Upper lobe of right lung (tissue), 1 donor: ENCODE results near the gene FMNL3. TPM values are rescaled to one million over a fixed set of nuclear protein-coding genes. Genes with fewer than 3 reads are reported as not detected.

Experiments
- ATAC-seq: fragments of 200-7000 bp; cut with Tn5 transposase; one replicate; pipeline ENCODE4 v1.9.1; 2020; ENCODE audit warnings: mild to moderate bottlenecking, moderate library complexity
- DNase-seq: peaks from one replicate; pipeline ENCODE4 v3.0.0-alpha.2; 2020
- H3K27ac ChIP-seq: fragments of 200-600 bp; one replicate; pipeline ENCODE4 v1.8.0; 2022
- H3K27me3 ChIP-seq: fragments of 200-600 bp; one replicate; pipeline ENCODE4 v1.8.0; 2022; ENCODE audit warnings: mild to moderate bottlenecking
- H3K36me3 ChIP-seq: fragments of 200-600 bp; one replicate; pipeline ENCODE4 v1.8.0; 2022
- H3K4me1 ChIP-seq: fragments of 200-600 bp; one replicate; pipeline ENCODE4 v1.8.0; 2022
- H3K4me3 ChIP-seq: fragments of 200-600 bp; one replicate; pipeline ENCODE4 v1.8.0; 2022; ENCODE audit warnings: mild to moderate bottlenecking
- H3K9me3 ChIP-seq: fragments of 200-600 bp; one replicate; pipeline ENCODE4 v1.8.0; 2022
- intact Hi-C: fragments of 100-400 bp; cut with DNase I; formaldehyde crosslinking; loops from one replicate; pipeline ENCODE4 v1.11.0; 2022
- total RNA-seq: library from RNA; stranded (reverse); fragmentation: NEBNext Ultra II Directional; extraction: Animal tissue kit (Norgen Biotek cat#: 25700); gene quantifications from one replicate; pipeline ENCODE4 v1.2.1, GENCODE V29; 2021
- TF ChIP-seq, protein P1 (sequence below): fragments of 200-600 bp; IDR thresholded peaks from one replicate; pipeline ENCODE4 v1.8.0; 2022; ENCODE audit warnings: antibody characterized with exemption
- donor health status: DM: no; HTN: yes; CAD: no; lungs with severe emphysema.

The FMNL3 gene
- total RNA-seq, 1 donor from 2014 or later: 40.3 TPM

DNA sequence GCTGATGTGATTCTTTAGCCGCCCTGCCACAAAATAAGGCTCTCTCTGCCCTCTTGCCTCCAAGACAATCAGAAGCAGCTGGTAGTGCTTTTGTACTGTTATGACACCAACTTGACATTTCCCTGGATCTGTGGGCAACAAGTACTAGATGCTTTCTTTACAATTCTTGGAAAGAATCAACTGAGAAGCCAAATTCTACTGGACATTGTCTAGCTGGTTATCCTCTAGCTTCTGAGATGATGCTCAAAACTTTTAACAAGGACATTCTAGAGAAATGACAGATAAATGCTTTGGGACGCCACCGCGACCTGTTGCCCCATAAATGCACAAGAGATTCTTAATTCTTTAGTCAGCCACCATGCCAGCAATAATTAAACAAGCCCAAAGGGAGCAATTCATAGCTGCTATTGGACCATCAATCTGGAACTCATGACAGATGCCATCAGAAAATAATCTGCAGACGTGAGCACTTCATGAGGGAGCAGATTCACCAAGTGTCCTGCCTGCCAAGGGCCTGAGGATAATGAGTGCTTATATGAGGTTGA, 22.8 kb downstream of the FMNL3 start:
- peaks cover 12% of the 10 kb centered on the region for H3K4me1 ChIP-seq
- DNase-seq (no peak), ATAC-seq (no peak)
- no peak overlapping the region for H3K4me3 ChIP-seq
- no peaks in the 10 kb centered on the region for H3K27me3 ChIP-seq
- intact Hi-C loops: no loop called here
- no peak overlapping the region for H3K27ac ChIP-seq
- TF ChIP-seq, protein P1, sequence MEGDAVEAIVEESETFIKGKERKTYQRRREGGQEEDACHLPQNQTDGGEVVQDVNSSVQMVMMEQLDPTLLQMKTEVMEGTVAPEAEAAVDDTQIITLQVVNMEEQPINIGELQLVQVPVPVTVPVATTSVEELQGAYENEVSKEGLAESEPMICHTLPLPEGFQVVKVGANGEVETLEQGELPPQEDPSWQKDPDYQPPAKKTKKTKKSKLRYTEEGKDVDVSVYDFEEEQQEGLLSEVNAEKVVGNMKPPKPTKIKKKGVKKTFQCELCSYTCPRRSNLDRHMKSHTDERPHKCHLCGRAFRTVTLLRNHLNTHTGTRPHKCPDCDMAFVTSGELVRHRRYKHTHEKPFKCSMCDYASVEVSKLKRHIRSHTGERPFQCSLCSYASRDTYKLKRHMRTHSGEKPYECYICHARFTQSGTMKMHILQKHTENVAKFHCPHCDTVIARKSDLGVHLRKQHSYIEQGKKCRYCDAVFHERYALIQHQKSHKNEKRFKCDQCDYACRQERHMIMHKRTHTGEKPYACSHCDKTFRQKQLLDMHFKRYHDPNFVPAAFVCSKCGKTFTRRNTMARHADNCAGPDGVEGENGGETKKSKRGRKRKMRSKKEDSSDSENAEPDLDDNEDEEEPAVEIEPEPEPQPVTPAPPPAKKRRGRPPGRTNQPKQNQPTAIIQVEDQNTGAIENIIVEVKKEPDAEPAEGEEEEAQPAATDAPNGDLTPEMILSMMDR: no peak
- no peaks in the 10 kb centered on the region for H3K9me3 ChIP-seq
- H3K36me3 ChIP-seq: no peaks in the 10 kb centered on the region

DNA sequence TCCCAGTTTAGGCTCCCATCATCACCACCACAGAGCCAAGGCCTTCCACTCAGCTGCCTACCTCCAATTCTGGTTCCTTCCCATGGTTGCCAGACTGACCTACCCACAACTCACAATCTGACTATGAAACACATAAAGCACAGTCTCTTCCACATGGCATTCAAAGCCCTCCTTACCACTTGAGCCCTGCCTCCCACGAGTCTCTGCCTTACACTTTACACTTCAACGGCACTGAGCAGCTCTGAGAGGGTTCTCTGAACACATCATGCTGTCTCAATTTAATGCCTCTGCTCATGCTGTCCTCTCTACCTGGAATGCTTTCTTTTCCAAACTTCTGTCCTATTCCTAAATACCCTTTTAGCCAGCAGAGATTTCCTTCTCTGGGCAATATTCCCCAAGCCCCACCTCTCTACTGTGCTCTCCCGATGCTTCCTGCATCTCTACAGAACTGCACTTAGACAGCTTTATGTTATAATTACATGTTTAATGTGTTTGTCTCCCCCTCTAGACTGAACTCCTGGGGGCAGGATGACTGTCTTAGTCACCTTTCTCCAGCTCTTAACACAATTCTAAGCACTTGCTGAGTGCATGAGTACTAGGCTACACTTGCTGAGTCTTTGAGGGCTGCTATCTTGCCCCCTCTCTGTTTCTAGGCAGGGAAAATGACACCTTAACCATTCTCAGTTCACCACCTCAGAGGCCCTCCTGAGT, 23.5 kb downstream of the FMNL3 start:
- Histone ChIP-seq H3K9me3 (no peaks in the 10 kb centered on the region), H3K36me3 (no peaks in the 10 kb centered on the region), H3K27ac (no peak overlapping the region), H3K4me1 (peaks cover 6% of the 10 kb centered on the region), H3K4me3 (no peak overlapping the region), H3K27me3 (no peaks in the 10 kb centered on the region)
- intact Hi-C loops: no loop called here
- TF ChIP-seq, protein P1: no peak
- no peak for ATAC-seq
- no peak for DNase-seq

DNA sequence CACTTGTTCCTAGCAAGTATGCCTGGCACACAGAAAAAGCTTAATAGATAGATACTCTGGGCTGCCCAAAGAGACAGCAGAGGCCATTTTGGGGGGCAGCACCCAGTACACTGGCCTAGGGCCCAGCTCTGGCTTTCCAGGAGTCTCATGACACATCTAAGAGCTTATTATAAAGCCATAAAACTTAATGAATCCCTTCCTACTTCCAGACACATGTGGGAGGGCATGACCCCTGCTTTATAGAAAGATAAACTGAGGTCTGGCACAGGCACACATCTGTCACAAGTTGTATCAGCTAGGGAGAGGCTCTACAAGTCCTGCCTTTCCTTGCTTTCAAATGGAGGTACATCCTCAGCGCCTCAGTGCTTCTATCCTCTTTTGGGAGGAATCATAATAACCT, 27.1 kb downstream of the FMNL3 start:
- peaks cover 11% of the 10 kb centered on the region for H3K4me1 ChIP-seq
- H3K4me3 ChIP-seq: no peak overlapping the region
- TF ChIP-seq, protein P1: no peak
- DNase-seq: no peak
- no peak for ATAC-seq
- no peaks in the 10 kb centered on the region for H3K27me3 ChIP-seq
- intact Hi-C loops: no loop called here
- no peaks in the 10 kb centered on the region for H3K36me3 ChIP-seq
- H3K9me3 ChIP-seq: no peaks in the 10 kb centered on the region
- H3K27ac ChIP-seq: no peak overlapping the region

DNA sequence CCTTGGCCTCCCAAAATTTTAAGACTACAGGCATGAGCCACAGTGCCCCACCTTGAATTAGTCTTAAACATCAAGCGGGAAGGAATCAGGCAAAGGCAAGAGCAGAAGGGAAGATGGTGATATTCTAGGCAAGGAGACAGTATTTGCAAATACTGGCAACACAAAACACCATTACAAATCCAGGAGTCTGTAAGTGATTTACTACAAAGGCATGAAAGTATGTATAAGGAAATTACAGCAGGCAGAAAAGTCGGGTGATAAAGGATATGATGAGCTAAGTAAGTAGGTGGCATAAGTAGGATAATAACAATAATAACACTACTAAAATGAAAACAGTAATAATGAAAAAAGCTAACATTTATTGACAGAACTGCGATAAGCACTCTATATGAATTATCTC, 28.5 kb downstream of the FMNL3 start:
- H3K27ac ChIP-seq: no peak overlapping the region
- no peak for ATAC-seq
- no peak for DNase-seq
- H3K27me3 ChIP-seq: no peaks in the 10 kb centered on the region
- TF ChIP-seq, protein P1: no peak
- peaks cover 20% of the 10 kb centered on the region for H3K4me1 ChIP-seq
- intact Hi-C loops: no loop called here
- no peaks in the 10 kb centered on the region for H3K9me3 ChIP-seq
- H3K4me3 ChIP-seq: no peak overlapping the region
- H3K36me3 ChIP-seq: no peaks in the 10 kb centered on the region

DNA sequence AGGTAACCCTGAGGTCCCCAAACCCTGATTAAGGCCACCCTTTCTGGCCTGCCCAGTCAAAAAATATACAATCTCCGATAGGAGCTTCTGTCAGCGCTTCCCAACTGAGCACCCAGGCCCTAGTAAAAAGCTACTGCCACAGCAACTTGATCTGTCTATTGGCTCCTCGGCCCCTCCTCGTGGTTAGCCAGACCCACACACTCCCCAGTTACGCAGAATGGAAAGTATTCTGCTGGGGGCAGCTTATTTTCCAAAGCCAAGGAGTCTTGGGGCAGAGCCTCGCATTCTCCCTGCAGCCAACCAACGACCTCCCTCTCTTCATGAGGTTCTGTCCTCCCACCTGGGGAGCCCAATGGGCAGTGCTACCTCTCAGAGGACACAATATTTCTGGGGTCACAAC, 32.1 kb downstream of the FMNL3 start:
- Histone ChIP-seq H3K27me3 (no peaks in the 10 kb centered on the region), H3K4me3 (no peak overlapping the region), H3K27ac (peak overlapping the region; percentile 91), H3K9me3 (no peaks in the 10 kb centered on the region), H3K4me1 (peaks cover 56% of the 10 kb centered on the region), H3K36me3 (no peaks in the 10 kb centered on the region)
- intact Hi-C loops: no loop called here
- ATAC-seq (no peak), DNase-seq (no peak)
- TF ChIP-seq, protein P1: no peak
